Measurements from ENCODE around the gene CPN2.

GRCh38 chr3:194336601-194337355 is 14.3 kb downstream of the CPN2 start:
- TF ChIP-seq CTCF (IDR thresholded peaks at IDR 0.05) (no peak), POLR2AphosphoS5 (IDR thresholded peaks at IDR 0.05; ENCODE audit: low read depth, low read length) (no peak), SIN3A (IDR thresholded peaks at IDR 0.05; ENCODE audit: borderline replicate concordance, insufficient read depth, low read depth, low read length) (no peak)

Measured in Panc1 (cell line).